BJ (cell line): ENCODE data around the gene RYR1. TPM values are rescaled to one million over a fixed set of nuclear protein-coding genes. Genes with fewer than 3 reads are reported as not detected.

ENCODE experiments used
- CTCF ChIA-PET: fragments of 350-600 bp; formaldehyde crosslinking; extraction: SDS; loops from one replicate; lab custom pipeline; 2021; ENCODE audit warnings: antibody characterized with exemption, inconsistent platforms; lab: Yijun Ruan, JAX
- POLR2A ChIA-PET: fragments of 300-600 bp; sonication (Branson Sonifier 250); formaldehyde crosslinking; extraction: SDS; loops from one replicate; lab custom pipeline; 2021; ENCODE audit warnings: antibody characterized with exemption; lab: Charles Lee
- DNase-seq: peaks from one replicate; pipeline ENCODE4 v3.0.0-alpha.2; 2011; ENCODE audit warnings: low read depth
- H3K27me3 ChIP-seq: 2 replicates; pipeline ENCODE4 v1.6.0; 2011; ENCODE audit warnings: low read length; ENCODE audit not compliant: control insufficient read depth, insufficient read depth
- H3K36me3 ChIP-seq: 2 replicates; pipeline ENCODE4 v1.5.1; 2011; ENCODE audit warnings: low read length; ENCODE audit not compliant: control insufficient read depth, insufficient read depth
- H3K4me3 ChIP-seq: 2 replicates; pipeline ENCODE4 v1.5.1; 2011; ENCODE audit warnings: low read depth, mild to moderate bottlenecking, control low read depth, low read length
- polyA plus RNA-seq: library from polyadenylated mRNA; depleted of rRNA; stranded (reverse); fragments of >200 nt; gene quantifications from 2 replicates; pipeline ENCODE4 v1.2.3, GENCODE V29; 2011
- TF ChIP-seq, protein P1 (sequence below): IDR thresholded peaks from 2 replicates; pipeline ENCODE4 v1.5.1; 2011; ENCODE audit warnings: low read depth, mild to moderate bottlenecking, control low read depth, inconsistent platforms, low read length, moderate library complexity; ENCODE audit not compliant: insufficient read depth

RYR1 gene
- polyA plus RNA-seq, 1 experiment = 0.04 TPM

GRCh38 chr19:38429055-38429810, 4.3 kb upstream of the RYR1 start:
- TF ChIP-seq, protein P1, sequence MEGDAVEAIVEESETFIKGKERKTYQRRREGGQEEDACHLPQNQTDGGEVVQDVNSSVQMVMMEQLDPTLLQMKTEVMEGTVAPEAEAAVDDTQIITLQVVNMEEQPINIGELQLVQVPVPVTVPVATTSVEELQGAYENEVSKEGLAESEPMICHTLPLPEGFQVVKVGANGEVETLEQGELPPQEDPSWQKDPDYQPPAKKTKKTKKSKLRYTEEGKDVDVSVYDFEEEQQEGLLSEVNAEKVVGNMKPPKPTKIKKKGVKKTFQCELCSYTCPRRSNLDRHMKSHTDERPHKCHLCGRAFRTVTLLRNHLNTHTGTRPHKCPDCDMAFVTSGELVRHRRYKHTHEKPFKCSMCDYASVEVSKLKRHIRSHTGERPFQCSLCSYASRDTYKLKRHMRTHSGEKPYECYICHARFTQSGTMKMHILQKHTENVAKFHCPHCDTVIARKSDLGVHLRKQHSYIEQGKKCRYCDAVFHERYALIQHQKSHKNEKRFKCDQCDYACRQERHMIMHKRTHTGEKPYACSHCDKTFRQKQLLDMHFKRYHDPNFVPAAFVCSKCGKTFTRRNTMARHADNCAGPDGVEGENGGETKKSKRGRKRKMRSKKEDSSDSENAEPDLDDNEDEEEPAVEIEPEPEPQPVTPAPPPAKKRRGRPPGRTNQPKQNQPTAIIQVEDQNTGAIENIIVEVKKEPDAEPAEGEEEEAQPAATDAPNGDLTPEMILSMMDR = no peak
- Histone ChIP-seq H3K36me3 (no peaks in the 10 kb centered on the region), H3K4me3 (no peak overlapping the region), H3K27me3 (peaks cover 8% of the 10 kb centered on the region; the same call in 1 of the 2 replicates)
- POLR2A ChIA-PET = no interaction called here
- DNase-seq = no peak
- CTCF ChIA-PET = no interaction called here

DNA sequence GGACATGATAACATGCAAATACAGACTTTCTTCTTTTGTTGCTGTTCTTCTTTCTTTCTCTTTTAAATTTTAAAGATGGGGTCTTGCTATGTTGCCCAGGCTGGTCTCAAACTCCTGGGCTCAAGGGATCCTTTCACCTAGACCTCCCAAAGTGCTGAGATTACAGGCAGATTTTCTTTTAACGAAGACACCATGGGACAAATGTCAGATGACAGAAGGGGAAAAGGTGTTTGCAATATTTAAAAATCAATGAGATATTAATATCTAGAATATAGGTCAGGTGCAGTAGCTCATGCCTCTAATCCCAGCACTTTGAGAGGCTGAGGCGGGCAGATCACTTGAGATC, 3.7 kb upstream of the RYR1 start:
- peaks cover 8% of the 10 kb centered on the region; the same call in 1 of the 2 replicates for H3K27me3 ChIP-seq
- DNase-seq = no peak
- TF ChIP-seq, protein P1 = no peak
- no peaks in the 10 kb centered on the region for H3K36me3 ChIP-seq
- CTCF ChIA-PET = no interaction called here
- POLR2A ChIA-PET = no interaction called here
- H3K4me3 ChIP-seq = no peak overlapping the region

DNA sequence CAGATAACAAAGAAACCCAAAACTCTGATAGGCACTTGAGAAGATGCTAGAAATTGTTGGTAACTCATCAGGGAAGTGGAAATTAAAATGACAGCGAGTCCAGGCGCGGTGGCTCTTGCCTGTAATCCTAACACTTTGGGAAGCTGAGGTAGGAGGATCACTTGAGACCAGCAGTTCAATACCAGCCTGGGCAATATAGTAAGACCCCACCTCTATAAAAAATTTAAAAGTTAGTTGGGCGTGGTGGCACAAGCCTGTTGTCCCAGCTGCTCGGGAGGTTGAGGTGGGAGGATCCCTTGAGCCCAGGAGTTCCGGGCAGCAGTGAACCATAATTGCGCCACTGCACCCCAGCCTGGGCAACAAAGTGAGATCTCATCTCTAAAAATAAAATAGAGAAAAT, 2.6 kb upstream of the RYR1 start:
- DNase-seq = no peak
- Histone ChIP-seq H3K4me3 (no peak overlapping the region), H3K27me3 (peaks cover 4% of the 10 kb centered on the region; the same call in 1 of the 2 replicates), H3K36me3 (no peaks in the 10 kb centered on the region)
- POLR2A ChIA-PET = no interaction called here
- CTCF ChIA-PET = no interaction called here
- TF ChIP-seq, protein P1 = no peak

- ChIA-PET POLR2A (no interaction called here), CTCF (interaction anchor here (0.7 kb wide), 1 partner anchor 60 kb away, joined by 4 read pairs; no protein-coding TSS in a partner anchor)
- Histone ChIP-seq H3K4me3 (no peak overlapping the region), H3K36me3 (no peaks in the 10 kb centered on the region), H3K27me3 (peaks cover 3% of the 10 kb centered on the region; the same call in 1 of the 2 replicates)
- no peak for DNase-seq
- TF ChIP-seq, protein P1 = no peak
Measured at GRCh38 chr19:38434549-38435051, 1.1 kb downstream of the RYR1 start.

DNA sequence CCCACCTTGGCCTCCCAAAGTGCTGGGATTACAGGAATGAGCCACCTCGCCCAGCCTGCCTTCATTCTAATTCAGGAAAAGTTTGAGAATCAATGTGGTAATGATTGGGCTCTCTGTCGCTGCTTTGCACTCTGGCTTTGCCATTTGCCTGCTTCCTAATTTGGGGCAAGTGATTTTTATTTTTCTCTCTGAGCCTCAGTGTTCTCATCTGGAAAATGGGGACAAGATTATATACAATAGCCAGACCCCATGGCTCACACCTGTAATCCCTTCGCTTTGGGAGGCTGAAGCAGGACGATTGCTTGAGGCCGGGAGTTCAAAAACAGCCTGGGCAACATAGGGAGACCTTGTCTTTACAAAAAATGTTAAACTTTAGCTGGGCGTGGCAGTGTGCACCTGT, 3.8 kb downstream of the RYR1 start:
- ChIA-PET POLR2A (interaction anchor here (0.5 kb wide), 1 partner anchor 35 kb away, joined by 3 read pairs; the partner anchor contains the start of gene FAM98C), CTCF (interaction anchor here (0.8 kb wide), 1 partner anchor 35 kb away, joined by 4 read pairs; the partner anchor contains the start of gene FAM98C)
- no peak overlapping the region for H3K4me3 ChIP-seq
- TF ChIP-seq, protein P1 = no peak
- H3K36me3 ChIP-seq = no peaks in the 10 kb centered on the region
- peaks cover 3% of the 10 kb centered on the region; the same call in 1 of the 2 replicates for H3K27me3 ChIP-seq
- no peak for DNase-seq
